ENCODE measurements around the gene TBC1D9.

DNA sequence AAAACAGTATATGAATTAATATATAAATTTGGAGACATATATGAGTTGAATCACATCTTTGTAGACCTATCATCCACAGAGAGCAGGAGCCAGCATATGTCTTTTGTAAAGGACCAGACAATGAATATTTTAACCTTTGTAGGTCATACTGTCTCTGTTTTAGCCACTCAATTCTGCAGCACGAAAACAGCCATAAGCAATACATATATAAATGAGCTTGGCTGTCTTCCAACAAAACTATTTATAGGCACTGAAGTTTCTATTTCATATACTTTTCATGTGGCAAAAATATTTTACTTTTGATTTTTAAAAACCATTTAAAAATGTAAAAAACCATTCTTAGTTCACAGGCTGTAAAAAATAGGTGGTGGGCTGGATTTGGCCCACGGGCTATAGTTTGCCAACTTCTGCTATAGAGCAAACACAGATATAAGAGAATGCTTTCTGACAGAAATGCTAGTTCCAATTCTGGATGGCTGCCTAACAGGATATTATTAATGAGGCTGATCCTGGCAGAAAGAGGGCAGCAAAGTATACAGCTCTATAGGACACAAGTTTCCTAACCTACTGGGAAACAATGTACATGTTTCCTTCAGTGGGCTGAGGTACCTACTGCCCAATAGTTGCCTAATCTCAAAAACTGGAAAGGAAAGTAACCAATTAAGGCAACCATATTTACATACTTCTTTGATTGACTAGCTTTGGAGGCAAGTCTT lies 129.4 kb downstream of the TBC1D9 start:
- TF ChIP-seq POLR2AphosphoS5 (IDR thresholded peaks at IDR 0.05; ENCODE audit: borderline replicate concordance, low read depth, low read length) (no peak), EZH2 (IDR thresholded peaks at IDR 0.05) (no peak), FOXP2 (optimal IDR thresholded peaks at IDR 0.05; ENCODE audit: control extremely low read depth, extremely low read length, insufficient read depth) (no peak)
